K562 (cell line): ENCODE measurements around the gene CENPT.
A peak's percentile ranks its signal among the peaks of the same experiment; 100 is the strongest.

ENCODE experiments used
- POLR2A ChIP-seq: fragments of 450-650 bp; conservative IDR thresholded peaks from 2 replicates; pipeline ENCODE4 v1.6.1; 2016
- RBM39 ChIP-seq: fragments of 200-400 bp; formaldehyde crosslinking; optimal IDR thresholded peaks from 2 replicates; pipeline ENCODE3; 2018; ENCODE audit warnings: low read depth, low read length
- TF ChIP-seq, protein P1 (sequence below), 2 experiments: fragments of 200-800 bp in 1 of 2; sonication (Bioruptor generic) in 1 of 2; sonication (generic) in 1 of 2; formaldehyde crosslinking in 1 of 2; IDR thresholded peaks in 1 of 2; conservative IDR thresholded peaks in 1 of 2; 2 replicates each; pipeline versions ENCODE4 v1.5.0 to v1.6.1; 2016 to 2020; ENCODE audit warnings: missing compliant biosample characterization in 1 of 2, missing genetic modification characterization in 1 of 2, missing genetic modification reagents in 1 of 2

DNA sequence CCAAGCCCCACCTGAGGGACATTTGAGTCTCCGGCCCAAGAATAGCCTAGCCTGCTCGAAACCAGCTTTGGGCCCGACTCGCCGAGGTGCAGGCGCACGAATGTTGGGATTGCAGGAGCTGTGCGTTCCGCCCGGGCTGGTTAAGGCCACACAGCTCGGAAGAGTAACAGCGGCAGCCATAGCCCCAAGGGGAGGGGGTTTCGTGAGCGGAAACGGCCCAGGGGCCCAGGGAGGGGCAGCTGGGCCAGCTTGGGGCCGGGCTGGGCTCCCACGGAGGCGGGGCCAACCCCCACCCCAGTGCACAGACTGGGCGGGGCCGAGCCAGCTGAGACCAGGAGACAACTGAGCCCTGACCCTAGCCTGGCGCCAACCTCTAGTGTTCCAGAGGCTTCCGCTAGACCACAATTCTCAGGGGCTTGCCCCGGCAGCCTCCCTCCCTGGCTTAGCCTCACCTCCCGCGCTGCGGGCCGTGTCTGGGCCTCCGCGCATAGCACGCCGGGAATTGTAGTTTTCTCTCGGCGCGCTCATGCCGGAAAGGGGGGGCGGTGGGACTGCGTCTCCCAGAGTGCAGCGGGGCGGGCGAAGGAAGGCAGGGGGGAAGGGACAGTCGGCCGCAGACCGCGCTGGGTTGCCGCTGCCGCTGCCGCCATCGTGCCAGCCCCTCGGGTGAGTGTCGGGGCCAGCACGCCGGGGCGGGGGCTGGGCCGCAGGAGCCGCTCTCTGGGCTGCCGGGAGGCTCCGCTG lies 1.0 kb downstream of the CENPT start, which contains the start of gene NUTF2:
- TF ChIP-seq POLR2A, result peak; percentile 72
- no peak for TF ChIP-seq RBM39
- TF ChIP-seq, protein P1, sequence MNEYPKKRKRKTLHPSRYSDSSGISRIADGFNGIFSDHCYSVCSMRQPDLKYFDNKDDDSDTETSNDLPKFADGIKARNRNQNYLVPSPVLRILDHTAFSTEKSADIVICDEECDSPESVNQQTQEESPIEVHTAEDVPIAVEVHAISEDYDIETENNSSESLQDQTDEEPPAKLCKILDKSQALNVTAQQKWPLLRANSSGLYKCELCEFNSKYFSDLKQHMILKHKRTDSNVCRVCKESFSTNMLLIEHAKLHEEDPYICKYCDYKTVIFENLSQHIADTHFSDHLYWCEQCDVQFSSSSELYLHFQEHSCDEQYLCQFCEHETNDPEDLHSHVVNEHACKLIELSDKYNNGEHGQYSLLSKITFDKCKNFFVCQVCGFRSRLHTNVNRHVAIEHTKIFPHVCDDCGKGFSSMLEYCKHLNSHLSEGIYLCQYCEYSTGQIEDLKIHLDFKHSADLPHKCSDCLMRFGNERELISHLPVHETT (CRISPR knock-in tag; conservative IDR thresholded peaks at IDR 0.05 in 1 of 2, IDR thresholded peaks at IDR 0.05 in 1 of 2), result peak in 1 of 2 experiments; percentile 93; a peak in 2 of 4 replicates
